HepG2 (cell line): Measurements from ENCODE around the gene MSMO1. TPM values are rescaled to one million over a fixed set of nuclear protein-coding genes. Genes with fewer than 3 reads are reported as not detected.

Experiments used
- ATAC-seq: fragments of 200-7000 bp; cut with Tn5 transposase; 3 replicates; pipeline ENCODE4 v1.9.1; 2020; ENCODE audit warnings: mild to moderate bottlenecking, moderate library complexity
- BruUV-seq: library from RNA; stranded (reverse); fragments of 400-500 nt; replicated peaks from 2 replicates; lab custom pipeline; 2021; lab: Mats Ljungman, UMichigan
- CTCF ChIA-PET: fragments of 300-600 bp; formaldehyde crosslinking; extraction: SDS; loops from one replicate; lab custom pipeline; 2021; ENCODE audit warnings: low total read pairs, inconsistent platforms, low intra/inter-chr PET ratio; lab: Yijun Ruan, JAX
- POLR2A ChIA-PET: fragments of 350-600 bp; sonication (Branson Sonifier 250); formaldehyde crosslinking; loops from one replicate; lab custom pipeline; 2020; ENCODE audit warnings: antibody characterized with exemption, inconsistent platforms; lab: Yijun Ruan, JAX
- DNase-seq: peaks from one replicate; pipeline ENCODE4 v3.0.0-alpha.2; 2015; ENCODE audit warnings: low spot score
- FAIRE-seq: peaks from 3 replicates; lab custom pipeline; 2011; peaks lifted over from hg19 to GRCh38; lab: Jason Lieb, UNC
- H2AFZ ChIP-seq: one replicate; pipeline ENCODE4 v1.6.1; 2011; ENCODE audit warnings: low read length, inconsistent platforms
- H3K27ac ChIP-seq: fragments of 300-600 bp; 3 replicates; pipeline ENCODE4 v1.8.0; 2011; ENCODE audit warnings: mixed run types, mild to moderate bottlenecking, mixed read lengths, low read length, inconsistent platforms; ENCODE audit not compliant: insufficient read depth; ENCODE audit errors: extremely low read length
- H3K27me3 ChIP-seq, 2 experiments: fragments of 200-600 bp in 1 of 2; 2 replicates in 1 of 2; 3 replicates in 1 of 2; pipeline versions ENCODE4 v1.6.0 to v1.8.0; 2011; ENCODE audit warnings: low read length in 2 of 2, mild to moderate bottlenecking in 2 of 2, moderate library complexity in 2 of 2, inconsistent platforms in 1 of 2; ENCODE audit not compliant: insufficient read depth in 2 of 2, control insufficient read depth in 1 of 2
- H3K36me3 ChIP-seq, 2 experiments: fragments of 200-600 bp in 1 of 2; replicated peaks in 1 of 2; 2 replicates in 1 of 2; 3 replicates in 1 of 2; pipeline versions ENCODE4 v1.5.1 to v1.8.0; 2011; ENCODE audit warnings: low read length in 2 of 2, inconsistent platforms in 1 of 2; ENCODE audit not compliant: insufficient read depth in 2 of 2, control insufficient read depth in 1 of 2
- H3K4me1 ChIP-seq: 2 replicates; pipeline ENCODE4 v1.5.1; 2012; ENCODE audit warnings: low read length, inconsistent platforms; ENCODE audit not compliant: insufficient read depth
- H3K4me2 ChIP-seq: 2 replicates; pipeline ENCODE4 v1.6.0; 2011; ENCODE audit warnings: low read depth, low read length, inconsistent platforms
- H3K4me3 ChIP-seq, 3 experiments: fragments of 200-600 bp in 1 of 3; sonication (generic), shearing (Covaris generic) in 1 of 3; replicated peaks in 1 of 3; 2 replicates each; pipeline ENCODE4 v1.5.1; 2011 to 2016; ENCODE audit warnings: low read length in 3 of 3, inconsistent platforms in 2 of 3, low read depth in 2 of 3, mild to moderate bottlenecking in 2 of 3, control low read depth in 1 of 3, mixed read lengths in 1 of 3; ENCODE audit not compliant: insufficient read depth in 1 of 3
- H3K79me2 ChIP-seq: one replicate; pipeline ENCODE4 v1.6.1; 2011; ENCODE audit warnings: low read length, inconsistent platforms; ENCODE audit not compliant: insufficient read depth
- H3K9ac ChIP-seq: 2 replicates; pipeline ENCODE4 v1.6.0; 2011; ENCODE audit warnings: mild to moderate bottlenecking, low read depth, low read length, inconsistent platforms; ENCODE audit not compliant: insufficient read depth
- H3K9me3 ChIP-seq: 2 replicates; pipeline ENCODE4 v1.5.1; 2012; ENCODE audit warnings: mild to moderate bottlenecking, low read length
- H4K20me1 ChIP-seq: 2 replicates; pipeline ENCODE4 v1.6.0; 2011; ENCODE audit warnings: inconsistent platforms, mild to moderate bottlenecking, low read length, moderate library complexity; ENCODE audit not compliant: insufficient read depth
- MAFF ChIP-seq: IDR thresholded peaks from 2 replicates; pipeline ENCODE4 v1.6.1; 2011; ENCODE audit warnings: low read depth, low read length, improper control_type of control experiment
- MAFK ChIP-seq, 2 experiments: IDR thresholded peaks in 1 of 2; conservative IDR thresholded peaks in 1 of 2; 2 replicates each; pipeline ENCODE4 v1.6.1; 2011; ENCODE audit warnings: improper control_type of control experiment in 2 of 2, low read length in 2 of 2
- PITX1 ChIP-seq: sonication (generic); formaldehyde crosslinking; IDR thresholded peaks from 2 replicates; pipeline ENCODE4 v1.5.1; 2020; ENCODE audit warnings: mild to moderate bottlenecking, missing genetic modification reagents
- SPEN ChIP-seq: sonication (generic); formaldehyde crosslinking; IDR thresholded peaks from 2 replicates; pipeline ENCODE4 v1.5.1; 2020; ENCODE audit warnings: low read depth, mild to moderate bottlenecking, missing genetic modification reagents
- ZFAT ChIP-seq: sonication (generic); formaldehyde crosslinking; conservative IDR thresholded peaks from 2 replicates; pipeline ENCODE4 v1.8.1; 2023; ENCODE audit warnings: missing genetic modification reagents, inconsistent platforms
- ZNF558 ChIP-seq: sonication (generic); formaldehyde crosslinking; IDR thresholded peaks from 2 replicates; pipeline ENCODE4 v1.9.0; 2022; ENCODE audit warnings: mild to moderate bottlenecking, missing genetic modification reagents, borderline replicate concordance
- WGBS: methylation state at CpG from one replicate; pipeline ENCODE4 v1.1.6; 2017; ENCODE audit warnings: low lambda C conversion rate; 5-methylcytosine and 5-hydroxymethylcytosine counted together
- in situ Hi-C: cut with HindIII; loops from 2 replicates; pipeline ENCODE4 v1.10.0; 2017; ENCODE audit warnings: low pct_unique_long_range_greater_than_20kb; ENCODE audit not compliant: extremely low pct_ligation_motif_present
- intact Hi-C: fragments of 100-400 bp; cut with micrococcal nuclease; formaldehyde crosslinking; loops from one replicate; pipeline ENCODE4 v1.10.0; 2022; ENCODE audit not compliant: unreplicated experiment
- polyA plus RNA-seq, 8 experiments: library from polyadenylated mRNA; depleted of rRNA in 3 of 8; stranded (reverse) in 7 of 8; unstranded in 1 of 8; fragments of >200 nt; fragmentation: Illumina TruSeq in 4 of 8; extraction: Trizol in 4 of 8; gene quantifications; 2 replicates each; pipeline versions ENCODE4 v1.2.1 to v1.2.3, GENCODE V29; 2011 to 2016; ENCODE audit warnings: low read depth in 4 of 8, missing spikeins in 1 of 8, mixed read lengths in 1 of 8; ENCODE audit not compliant: insufficient read depth in 1 of 8
- total RNA-seq, 5 experiments: library from RNA; depleted of rRNA; stranded (reverse); fragments of >200 nt; fragmentation: Illumina TruSeq; extraction: Trizol; gene quantifications; 2 replicates each; pipeline ENCODE4 v1.2.3, GENCODE V29; 2016; ENCODE audit warnings: low read depth in 1 of 5
- TF ChIP-seq, protein P1 (sequence below): sonication (generic); formaldehyde crosslinking; IDR thresholded peaks from 2 replicates; pipeline ENCODE4 v1.8.0; 2022; ENCODE audit warnings: mild to moderate bottlenecking, missing genetic modification reagents, borderline replicate concordance

The MSMO1 gene
- total and polyA plus RNA-seq, 2 of the 13 experiments (the other 11 are each of a cell fraction or from before 2014, with no cell fraction given) = 98.1 to 216 TPM

DNA sequence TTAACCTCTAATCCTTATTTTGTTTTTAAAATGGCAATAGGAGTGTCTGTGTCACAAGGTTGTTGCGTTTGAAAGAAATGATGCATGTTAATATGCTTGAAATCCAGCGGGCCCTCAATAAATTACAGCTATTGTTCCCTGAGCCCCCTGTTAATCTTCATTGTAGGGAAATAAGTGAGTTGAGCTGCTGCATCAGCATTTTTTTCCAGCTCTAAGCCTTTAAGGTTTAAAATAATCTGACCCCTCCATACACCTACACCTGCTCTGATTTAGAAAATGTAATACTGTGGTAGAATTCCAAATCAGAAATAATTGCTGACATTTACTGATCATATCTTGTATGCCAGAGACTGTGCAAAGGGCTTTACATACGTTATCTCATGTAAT is 2.6 kb upstream of the MSMO1 start:
- FAIRE-seq (no peak), DNase-seq (no peak), ATAC-seq (no peak)
- Histone ChIP-seq H4K20me1 (peaks cover 13% of the 10 kb centered on the region), H3K4me2 (no peak overlapping the region), H3K36me3 (no peaks in the 10 kb centered on the region), H3K27me3 (peaks cover 0 to 5% of the 10 kb centered on the region in 2 experiments; a peak in 1 of 5 replicates), H3K79me2 (peaks cover 32% of the 10 kb centered on the region), H3K9ac (no peak overlapping the region), H3K4me3 (no peak overlapping the region), H3K27ac (no peak overlapping the region), H2AFZ (no peak overlapping the region), H3K9me3 (no peaks in the 10 kb centered on the region), H3K4me1 (peaks cover 15% of the 10 kb centered on the region)
- ChIA-PET CTCF (no interaction called here), POLR2A (interaction anchor here (1.0 kb wide), 1 partner anchor 12 kb away, joined by 3 read pairs; no protein-coding TSS in a partner anchor)
- intact Hi-C loops (loop anchor here (5.0 kb wide), 3 partner anchors 68 to 213 kb away; partner anchors contain the start of gene TMEM192), in situ Hi-C loops (loop anchor here (5.0 kb wide), 1 partner anchor 118 kb away; the partner anchor contains the start of gene KLHL2)
- BruUV-seq = no TSS peak
- TF ChIP-seq SPEN = no peak
- TF ChIP-seq MAFF = peak; percentile 74
- TF ChIP-seq, protein P1, sequence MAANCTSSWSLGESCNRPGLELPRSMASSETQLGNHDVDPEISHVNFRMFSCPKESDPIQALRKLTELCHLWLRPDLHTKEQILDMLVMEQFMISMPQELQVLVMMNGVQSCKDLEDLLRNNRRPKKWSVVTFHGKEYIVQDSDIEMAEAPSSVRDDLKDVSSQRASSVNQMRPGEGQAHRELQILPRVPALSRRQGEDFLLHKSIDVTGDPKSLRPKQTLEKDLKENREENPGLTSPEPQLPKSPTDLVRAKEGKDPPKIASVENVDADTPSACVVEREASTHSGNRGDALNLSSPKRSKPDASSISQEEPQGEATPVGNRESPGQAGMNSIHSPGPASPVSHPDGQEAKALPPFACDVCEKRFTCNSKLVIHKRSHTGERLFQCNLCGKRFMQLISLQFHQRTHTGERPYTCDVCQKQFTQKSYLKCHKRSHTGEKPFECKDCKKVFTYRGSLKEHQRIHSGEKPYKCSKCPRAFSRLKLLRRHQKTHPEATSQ = no peak
- TF ChIP-seq ZNF558 = no peak
- no peak for TF ChIP-seq ZFAT (CRISPR knock-in tag)
- no peak for TF ChIP-seq PITX1 (CRISPR knock-in tag)
- TF ChIP-seq MAFK (conservative IDR thresholded peaks at IDR 0.05 in 1 of 2, IDR thresholded peaks at IDR 0.05 in 1 of 2; ENCODE audit: low read length in 2 of 2) = peak; percentile 67 to 85; a peak in 3 of 4 replicates
- 95% methylated on average over 3 of the region's 3 CpGs for WGBS
